Vagina (tissue), 2 donors: ENCODE measurements around the gene RAC3. TPM values are rescaled to one million over a fixed set of nuclear protein-coding genes. Genes with fewer than 3 reads are reported as not detected.

ENCODE experiments used
- DNase-seq, 2 donors: peaks; one replicate each; pipeline ENCODE4 v3.0.0-alpha.2; 2017; ENCODE audit errors: extremely low spot score in 2 of 2
- H3K27ac ChIP-seq: fragments of 200-600 bp; sonication (generic); one replicate; pipeline ENCODE4 v1.5.1; 2019
- H3K27me3 ChIP-seq: fragments of 200-600 bp; sonication (generic); one replicate; pipeline ENCODE4 v1.5.1; 2019
- H3K36me3 ChIP-seq, 2 donors: fragments of 200-600 bp; sonication (generic); one replicate each; pipeline ENCODE4 v1.5.1; 2017 to 2019
- H3K4me1 ChIP-seq: fragments of 200-600 bp; sonication (generic); one replicate; pipeline ENCODE4 v1.5.1; 2019
- H3K4me3 ChIP-seq, 2 donors: fragments of 200-600 bp; sonication (generic); 1 replicate in 1 of 2; 2 replicates in 1 of 2; pipeline ENCODE4 v1.5.1; 2016 to 2019
- H3K9me3 ChIP-seq: fragments of 200-600 bp; sonication (generic); one replicate; pipeline ENCODE4 v1.5.1; 2019
- POLR2A ChIP-seq, 2 donors: fragments of 450-650 bp; IDR thresholded peaks; one replicate each; pipeline ENCODE4 v1.6.1; 2017; ENCODE audit warnings: antibody characterized with exemption in 2 of 2, mild to moderate bottlenecking in 2 of 2, moderate library complexity in 2 of 2
- POLR2AphosphoS5 ChIP-seq, 2 donors: sonication (generic); formaldehyde crosslinking; IDR thresholded peaks; one replicate each; pipeline ENCODE4 v1.9.0; 2017; ENCODE audit warnings: antibody characterized with exemption in 2 of 2, mild to moderate bottlenecking in 2 of 2, low read depth in 1 of 2; ENCODE audit not compliant: insufficient read depth in 1 of 2
- intact Hi-C: fragments of 100-400 bp; cut with DNase I; formaldehyde crosslinking; loops from one replicate; pipeline ENCODE4 v1.15.1; 2023
- total RNA-seq: library from RNA; depleted of rRNA; stranded (reverse); fragments of >200 nt; gene quantifications from one replicate; pipeline ENCODE4 v1.2.3, GENCODE V29; 2016
- TF ChIP-seq, protein P1 (sequence below), 3 experiments: fragments of 450-650 bp in 2 of 3; fragments of 200-600 bp in 1 of 3; sonication (generic) in 1 of 3; IDR thresholded peaks; one replicate each; pipeline ENCODE4 v1.5.1; 2017 to 2019; ENCODE audit warnings: antibody characterized with exemption in 3 of 3, mild to moderate bottlenecking in 2 of 3, moderate library complexity in 2 of 3

RAC3 gene
- total RNA-seq, 1 donor from 2014 or later = 12.8 TPM

- intact Hi-C loops = no loop called here
- no peaks in the 10 kb centered on the region for H3K27me3 ChIP-seq
- DNase-seq = no peak
- H3K4me3 ChIP-seq = no peak overlapping the region
- no peaks in the 10 kb centered on the region for H3K9me3 ChIP-seq
- no peak for TF ChIP-seq POLR2A (IDR thresholded peaks at IDR 0.05)
- TF ChIP-seq, protein P1, sequence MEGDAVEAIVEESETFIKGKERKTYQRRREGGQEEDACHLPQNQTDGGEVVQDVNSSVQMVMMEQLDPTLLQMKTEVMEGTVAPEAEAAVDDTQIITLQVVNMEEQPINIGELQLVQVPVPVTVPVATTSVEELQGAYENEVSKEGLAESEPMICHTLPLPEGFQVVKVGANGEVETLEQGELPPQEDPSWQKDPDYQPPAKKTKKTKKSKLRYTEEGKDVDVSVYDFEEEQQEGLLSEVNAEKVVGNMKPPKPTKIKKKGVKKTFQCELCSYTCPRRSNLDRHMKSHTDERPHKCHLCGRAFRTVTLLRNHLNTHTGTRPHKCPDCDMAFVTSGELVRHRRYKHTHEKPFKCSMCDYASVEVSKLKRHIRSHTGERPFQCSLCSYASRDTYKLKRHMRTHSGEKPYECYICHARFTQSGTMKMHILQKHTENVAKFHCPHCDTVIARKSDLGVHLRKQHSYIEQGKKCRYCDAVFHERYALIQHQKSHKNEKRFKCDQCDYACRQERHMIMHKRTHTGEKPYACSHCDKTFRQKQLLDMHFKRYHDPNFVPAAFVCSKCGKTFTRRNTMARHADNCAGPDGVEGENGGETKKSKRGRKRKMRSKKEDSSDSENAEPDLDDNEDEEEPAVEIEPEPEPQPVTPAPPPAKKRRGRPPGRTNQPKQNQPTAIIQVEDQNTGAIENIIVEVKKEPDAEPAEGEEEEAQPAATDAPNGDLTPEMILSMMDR (IDR thresholded peaks at IDR 0.05) = no peak
- no peak for TF ChIP-seq POLR2AphosphoS5 (IDR thresholded peaks at IDR 0.05; ENCODE audit: insufficient read depth in 1 of 2, low read depth in 1 of 2)
- peaks cover 0 to 25% of the 10 kb centered on the region in 2 donors for H3K36me3 ChIP-seq
- H3K27ac ChIP-seq = no peak overlapping the region
- peaks cover 10% of the 10 kb centered on the region for H3K4me1 ChIP-seq
Observed at GRCh38 chr17:81986606-81987005, 44.9 kb upstream of the RAC3 start.

DNA sequence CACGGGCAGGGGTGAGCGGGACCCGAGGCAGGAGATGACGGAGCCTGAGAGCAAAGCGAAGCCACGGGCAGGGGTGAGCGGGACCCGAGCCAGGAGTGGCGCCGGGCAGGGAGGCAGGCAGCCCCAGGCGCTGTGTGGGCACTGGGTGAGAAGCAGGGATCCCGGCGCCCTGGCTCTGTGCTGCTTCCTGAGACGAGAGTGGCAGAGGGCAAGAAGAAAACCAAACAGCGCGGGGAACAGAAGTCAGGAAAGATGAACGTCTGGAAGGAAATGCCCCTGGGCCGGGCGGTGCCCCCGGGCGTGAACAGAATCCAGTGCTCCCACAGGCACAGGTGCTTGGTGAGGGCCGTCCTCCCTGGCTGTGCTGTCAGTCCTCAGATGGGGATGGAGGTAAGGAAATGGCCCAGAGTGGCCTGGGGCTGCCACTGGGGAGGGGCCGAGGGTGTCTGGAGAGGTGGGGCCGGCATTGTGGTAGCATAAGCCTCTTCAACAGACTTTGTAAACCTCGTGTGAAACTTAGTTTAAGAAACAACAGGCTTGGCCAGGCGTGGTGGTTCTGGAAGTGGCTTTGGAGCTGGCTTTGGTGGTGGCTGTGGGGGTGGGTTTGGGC lies 44.2 kb upstream of the RAC3 start:
- H3K36me3 ChIP-seq = peaks cover 0 to 25% of the 10 kb centered on the region in 2 donors
- no peaks in the 10 kb centered on the region for H3K9me3 ChIP-seq
- H3K27me3 ChIP-seq = no peaks in the 10 kb centered on the region
- H3K4me1 ChIP-seq = peaks cover 16% of the 10 kb centered on the region
- no peak overlapping the region for H3K4me3 ChIP-seq
- H3K27ac ChIP-seq = no peak overlapping the region
- intact Hi-C loops = no loop called here
- DNase-seq = no peak
- no peak for TF ChIP-seq POLR2A (IDR thresholded peaks at IDR 0.05)
- TF ChIP-seq POLR2AphosphoS5 (IDR thresholded peaks at IDR 0.05; ENCODE audit: insufficient read depth in 1 of 2, low read depth in 1 of 2) = no peak
- TF ChIP-seq, protein P1 (IDR thresholded peaks at IDR 0.05) = no peak

- Histone ChIP-seq H3K36me3 (peaks cover 0 to 5% of the 10 kb centered on the region in 2 donors), H3K27me3 (no peaks in the 10 kb centered on the region), H3K4me3 (no peak overlapping the region), H3K9me3 (no peaks in the 10 kb centered on the region), H3K4me1 (peaks cover 30% of the 10 kb centered on the region), H3K27ac (peak overlapping the region; percentile 53)
- TF ChIP-seq POLR2AphosphoS5 (IDR thresholded peaks at IDR 0.05; ENCODE audit: insufficient read depth in 1 of 2, low read depth in 1 of 2) (no peak), POLR2A (IDR thresholded peaks at IDR 0.05) (no peak)
- intact Hi-C loops = no loop called here
- DNase-seq = no peak
Observed at GRCh38 chr17:81990836-81991683, 40.4 kb upstream of the RAC3 start.

- no peaks in the 10 kb centered on the region for H3K9me3 ChIP-seq
- TF ChIP-seq POLR2AphosphoS5 (IDR thresholded peaks at IDR 0.05; ENCODE audit: insufficient read depth in 1 of 2, low read depth in 1 of 2) = peak in 1 of 2 donors; percentile 52
- TF ChIP-seq, protein P1 (IDR thresholded peaks at IDR 0.05) = no peak
- peaks cover 30% of the 10 kb centered on the region for H3K4me1 ChIP-seq
- H3K27ac ChIP-seq = peak overlapping the region; percentile 61
- no peaks in the 10 kb centered on the region for H3K27me3 ChIP-seq
- no peaks in the 10 kb centered on the region for H3K36me3 ChIP-seq
- peak overlapping the region in 1 of 2 donors; percentile 8 for H3K4me3 ChIP-seq
- DNase-seq = no peak
- intact Hi-C loops = no loop called here
Observed at GRCh38 chr17:81991684-81992305, 39.7 kb upstream of the RAC3 start.

- H3K36me3 ChIP-seq = no peaks in the 10 kb centered on the region
- intact Hi-C loops = no loop called here
- H3K27me3 ChIP-seq = no peaks in the 10 kb centered on the region
- peaks cover 30% of the 10 kb centered on the region for H3K4me1 ChIP-seq
- no peaks in the 10 kb centered on the region for H3K9me3 ChIP-seq
- peak overlapping the region; percentile 61 for H3K27ac ChIP-seq
- DNase-seq = no peak
- H3K4me3 ChIP-seq = peak overlapping the region in 1 of 2 donors; percentile 8
- no peak for TF ChIP-seq POLR2AphosphoS5 (IDR thresholded peaks at IDR 0.05; ENCODE audit: insufficient read depth in 1 of 2, low read depth in 1 of 2)
- TF ChIP-seq POLR2A (IDR thresholded peaks at IDR 0.05) = no peak
- TF ChIP-seq, protein P1 (IDR thresholded peaks at IDR 0.05) = no peak
Observed at GRCh38 chr17:81992306-81993102, 39.0 kb upstream of the RAC3 start.
